Measurements from ENCODE around the gene TMEM131L.
A peak's percentile ranks its signal among the peaks of the same experiment; 100 is the strongest.

Gene TMEM131L

GRCh38 chr4:153481478-153481877, 15.3 kb downstream of the TMEM131L start:
- DNase-seq, result no peak

- DNase-seq, result no peak
Observed at GRCh38 chr4:153483432-153484418, 17.6 kb downstream of the TMEM131L start.

GRCh38 chr4:153485359-153485758, 19.2 kb downstream of the TMEM131L start:
- DNase-seq, result no peak

- no peak for DNase-seq
Observed at GRCh38 chr4:153485860-153486259, 19.7 kb downstream of the TMEM131L start.

GRCh38 chr4:153486281-153487151, 20.4 kb downstream of the TMEM131L start:
- DNase-seq, result no peak

- peak; percentile 62 for DNase-seq
Observed at GRCh38 chr4:153488006-153488891, 22.1 kb downstream of the TMEM131L start.

- DNase-seq, result no peak
Observed at GRCh38 chr4:153489856-153490558, 23.8 kb downstream of the TMEM131L start.

GRCh38 chr4:153490985-153491483, 24.9 kb downstream of the TMEM131L start:
- no peak for DNase-seq

- DNase-seq, result no peak
Observed at GRCh38 chr4:153494562-153494961, 28.4 kb downstream of the TMEM131L start.

GRCh38 chr4:153495480-153496193, 29.5 kb downstream of the TMEM131L start:
- no peak for DNase-seq

GRCh38 chr4:153497091-153497531, 31.0 kb downstream of the TMEM131L start:
- peak; percentile 35 for DNase-seq

- DNase-seq, result no peak
Observed at GRCh38 chr4:153497988-153498967, 32.1 kb downstream of the TMEM131L start.

GRCh38 chr4:153499005-153499404, 32.8 kb downstream of the TMEM131L start:
- no peak for DNase-seq

GRCh38 chr4:153501578-153501977, 35.4 kb downstream of the TMEM131L start:
- DNase-seq, result no peak

- DNase-seq, result no peak
Observed at GRCh38 chr4:153502584-153502983, 36.4 kb downstream of the TMEM131L start.

GRCh38 chr4:153506341-153507309, 40.5 kb downstream of the TMEM131L start:
- no peak for DNase-seq

GRCh38 chr4:153507310-153508073, 41.3 kb downstream of the TMEM131L start:
- no peak for DNase-seq
